Mucosa of descending colon (tissue), 3 donors: ENCODE results near the gene MAML3. TPM values are rescaled to one million over a fixed set of nuclear protein-coding genes. Genes with fewer than 3 reads are reported as not detected.

Experiments
- ATAC-seq: fragments of 200-7000 bp; cut with Tn5 transposase; one replicate; pipeline ENCODE4 v1.9.1; 2020; ENCODE audit warnings: mild to moderate bottlenecking, moderate library complexity
- DNase-seq, 3 donors: peaks; one replicate each; pipeline ENCODE4 v3.0.0-alpha.2; 2020
- H3K36me3 ChIP-seq: fragments of 200-600 bp; one replicate; pipeline ENCODE4 v1.8.0; 2021; ENCODE audit warnings: low read depth, mild to moderate bottlenecking
- H3K4me1 ChIP-seq: fragments of 200-600 bp; one replicate; pipeline ENCODE4 v1.8.0; 2021; ENCODE audit warnings: low read depth, mild to moderate bottlenecking
- H3K4me3 ChIP-seq: fragments of 200-600 bp; one replicate; pipeline ENCODE4 v1.8.0; 2021; ENCODE audit warnings: mild to moderate bottlenecking
- H3K9me3 ChIP-seq: fragments of 200-600 bp; one replicate; pipeline ENCODE4 v1.8.0; 2021; ENCODE audit warnings: mild to moderate bottlenecking
- intact Hi-C, 2 donors: fragments of 100-400 bp; cut with DNase I in 1 of 2; cut with micrococcal nuclease in 1 of 2; formaldehyde crosslinking; loops; one replicate each; pipeline versions ENCODE4 v1.11.0 to v1.11.1; 2022; cut with DNase I, micrococcal nuclease
- total RNA-seq, 3 donors: library from RNA; stranded (reverse); fragmentation: NEBNext Ultra II Directional in 2 of 3; extraction: Animal tissue kit (Norgen Biotek cat#: 25700) in 2 of 3; gene quantifications; one replicate each; pipeline versions ENCODE4 v1.2.1 to v1.2.4, GENCODE V29; 2021 to 2023
- TF ChIP-seq, protein P1 (sequence below): fragments of 200-600 bp; IDR thresholded peaks from one replicate; pipeline ENCODE4 v1.8.0; 2022; ENCODE audit warnings: antibody characterized with exemption, mild to moderate bottlenecking
- donor health status: DM: no; HTN: no; CAD: no; lungs with moderate emphysema.
- donor health status: DM: no; HTN: no; CAD: no.
- donor health status: DM: no; HTN: yes; CAD: no.

MAML3 gene
- total RNA-seq, 3 donors from 2014 or later, result 10.4 to 23.5 (median 14.8) TPM

DNA sequence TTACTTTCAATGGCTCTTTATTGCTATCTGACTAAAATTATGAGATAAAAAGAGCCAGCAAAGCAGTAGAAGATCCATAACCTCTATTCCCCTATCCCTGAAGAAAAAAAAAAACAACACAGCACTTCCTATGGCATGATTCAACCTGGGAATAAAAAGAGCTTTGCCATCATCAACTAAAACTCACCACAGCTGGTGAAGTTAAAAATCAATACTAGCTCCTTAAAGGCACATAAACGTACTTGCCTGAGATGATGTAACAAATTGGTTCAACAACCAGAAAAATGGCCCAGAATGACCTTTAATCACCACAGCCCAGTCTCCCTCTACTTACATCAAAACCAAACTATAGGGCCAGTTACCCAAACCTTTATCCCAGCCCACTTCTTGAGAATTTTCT lies 153.8 kb downstream of the MAML3 start:
- H3K9me3 ChIP-seq, result no peaks in the 10 kb centered on the region
- DNase-seq (no peak), ATAC-seq (no peak)
- TF ChIP-seq, protein P1, sequence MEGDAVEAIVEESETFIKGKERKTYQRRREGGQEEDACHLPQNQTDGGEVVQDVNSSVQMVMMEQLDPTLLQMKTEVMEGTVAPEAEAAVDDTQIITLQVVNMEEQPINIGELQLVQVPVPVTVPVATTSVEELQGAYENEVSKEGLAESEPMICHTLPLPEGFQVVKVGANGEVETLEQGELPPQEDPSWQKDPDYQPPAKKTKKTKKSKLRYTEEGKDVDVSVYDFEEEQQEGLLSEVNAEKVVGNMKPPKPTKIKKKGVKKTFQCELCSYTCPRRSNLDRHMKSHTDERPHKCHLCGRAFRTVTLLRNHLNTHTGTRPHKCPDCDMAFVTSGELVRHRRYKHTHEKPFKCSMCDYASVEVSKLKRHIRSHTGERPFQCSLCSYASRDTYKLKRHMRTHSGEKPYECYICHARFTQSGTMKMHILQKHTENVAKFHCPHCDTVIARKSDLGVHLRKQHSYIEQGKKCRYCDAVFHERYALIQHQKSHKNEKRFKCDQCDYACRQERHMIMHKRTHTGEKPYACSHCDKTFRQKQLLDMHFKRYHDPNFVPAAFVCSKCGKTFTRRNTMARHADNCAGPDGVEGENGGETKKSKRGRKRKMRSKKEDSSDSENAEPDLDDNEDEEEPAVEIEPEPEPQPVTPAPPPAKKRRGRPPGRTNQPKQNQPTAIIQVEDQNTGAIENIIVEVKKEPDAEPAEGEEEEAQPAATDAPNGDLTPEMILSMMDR, result no peak
- H3K36me3 ChIP-seq, result no peaks in the 10 kb centered on the region
- no peaks in the 10 kb centered on the region for H3K4me1 ChIP-seq
- H3K4me3 ChIP-seq, result no peak overlapping the region
- intact Hi-C loops, result no loop called here

DNA sequence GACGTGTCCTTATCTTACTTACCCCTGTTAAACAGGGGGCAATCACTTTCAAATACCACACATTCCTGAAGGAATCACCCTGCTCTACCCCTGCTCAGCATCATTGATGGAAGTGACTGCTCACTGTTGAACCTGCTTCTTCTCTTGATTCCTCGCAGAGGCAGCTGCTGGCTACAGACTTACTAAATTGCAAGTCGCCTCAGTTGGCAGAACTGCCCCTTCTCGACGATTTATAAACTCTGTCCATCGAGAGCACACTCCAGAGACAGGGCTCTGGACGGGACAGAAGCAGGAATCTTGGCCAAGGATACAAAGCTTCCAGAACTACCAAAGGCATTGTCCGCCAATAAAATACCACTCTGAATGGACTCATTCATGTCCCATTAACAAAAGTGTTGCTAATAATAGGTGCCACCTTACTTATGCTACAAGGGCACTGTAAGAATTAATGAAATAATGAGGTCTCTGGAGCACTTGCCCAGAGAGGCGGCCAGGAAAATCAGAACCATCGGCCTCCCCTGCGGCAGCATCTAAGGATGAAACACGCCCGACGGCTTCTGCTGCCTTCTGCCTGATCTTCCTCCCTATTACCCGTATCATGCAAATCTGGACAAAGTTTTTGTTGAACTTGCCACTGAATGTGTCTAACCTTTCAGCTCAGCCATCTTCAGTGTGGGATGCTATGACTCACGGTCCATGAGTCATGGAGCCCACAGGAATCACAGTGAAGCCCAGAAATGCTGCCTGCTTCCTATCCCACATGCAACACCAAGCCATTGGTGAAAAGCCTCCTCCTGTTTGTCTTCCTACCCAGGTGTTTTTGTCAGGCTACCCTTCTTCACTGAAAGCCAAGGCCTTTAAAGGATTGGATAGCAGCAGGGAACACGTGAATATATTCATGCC lies 164.9 kb downstream of the MAML3 start:
- TF ChIP-seq, protein P1, result no peak
- DNase-seq (no peak), ATAC-seq (peak; percentile 62)
- Histone ChIP-seq H3K9me3 (no peaks in the 10 kb centered on the region), H3K36me3 (no peaks in the 10 kb centered on the region), H3K4me1 (no peaks in the 10 kb centered on the region), H3K4me3 (no peak overlapping the region)
- intact Hi-C loops, result no loop called here

DNA sequence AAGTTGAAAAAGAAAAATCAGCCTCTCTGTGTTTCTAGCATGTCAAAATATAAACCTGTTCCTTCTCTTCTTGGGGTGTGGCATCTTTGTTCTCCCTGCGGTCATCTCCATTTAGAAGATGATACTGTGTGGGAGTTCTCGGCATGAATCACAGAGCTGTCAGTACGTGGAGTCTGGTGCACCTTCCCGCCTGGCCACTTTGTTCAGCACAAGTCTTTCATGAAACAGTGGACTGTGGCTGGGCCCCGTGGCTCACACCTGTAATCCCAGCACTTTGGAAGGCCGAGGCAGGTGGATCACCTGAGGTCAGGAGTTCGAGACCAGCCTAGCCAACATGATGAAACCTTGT lies 166.5 kb downstream of the MAML3 start:
- no peak for ATAC-seq
- H3K9me3 ChIP-seq, result no peaks in the 10 kb centered on the region
- no peaks in the 10 kb centered on the region for H3K36me3 ChIP-seq
- no peak for DNase-seq
- no peak overlapping the region for H3K4me3 ChIP-seq
- H3K4me1 ChIP-seq, result no peaks in the 10 kb centered on the region
- TF ChIP-seq, protein P1, result no peak
- intact Hi-C loops, result no loop called here

DNA sequence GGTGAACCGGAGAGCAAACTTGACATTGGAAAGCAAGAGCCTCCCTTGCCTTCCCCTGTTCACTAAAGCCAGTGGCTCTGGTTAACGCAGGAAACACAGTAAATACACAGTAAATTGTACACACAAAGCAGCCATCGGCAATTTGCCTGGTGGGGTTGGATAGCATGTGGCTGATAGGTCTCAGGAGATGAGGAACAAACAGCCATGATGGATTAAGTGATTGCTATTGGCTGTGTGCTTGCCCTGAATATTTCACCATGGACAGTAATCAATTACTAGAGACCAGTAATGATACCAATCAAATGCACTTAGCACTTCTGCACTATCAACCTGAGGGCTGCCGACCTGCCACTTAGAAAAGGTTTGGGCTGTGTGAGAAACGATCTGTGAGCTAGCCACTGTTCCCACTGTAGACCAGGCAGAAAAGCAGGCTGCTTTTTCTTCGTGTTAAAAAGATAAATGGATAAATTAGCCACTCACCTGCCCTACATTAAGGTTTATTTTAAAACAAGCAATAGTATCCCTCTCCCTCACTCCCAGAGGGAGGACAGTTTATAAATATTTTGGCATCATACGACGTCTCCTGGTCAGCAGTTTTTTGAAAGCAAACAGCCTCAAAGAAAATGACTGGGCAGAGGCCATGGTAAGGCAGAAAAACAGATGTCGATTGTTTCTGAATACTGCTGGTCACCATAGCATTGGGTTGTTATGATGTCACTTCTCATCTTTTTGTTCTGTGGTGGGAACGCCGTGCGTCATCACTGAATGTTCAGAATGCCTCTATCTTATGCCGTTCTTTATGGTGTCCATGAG lies 167.1 kb downstream of the MAML3 start:
- Histone ChIP-seq H3K4me1 (no peaks in the 10 kb centered on the region), H3K4me3 (no peak overlapping the region), H3K9me3 (no peaks in the 10 kb centered on the region), H3K36me3 (no peaks in the 10 kb centered on the region)
- intact Hi-C loops, result no loop called here
- ATAC-seq, result no peak
- no peak for DNase-seq
- TF ChIP-seq, protein P1, result no peak

DNA sequence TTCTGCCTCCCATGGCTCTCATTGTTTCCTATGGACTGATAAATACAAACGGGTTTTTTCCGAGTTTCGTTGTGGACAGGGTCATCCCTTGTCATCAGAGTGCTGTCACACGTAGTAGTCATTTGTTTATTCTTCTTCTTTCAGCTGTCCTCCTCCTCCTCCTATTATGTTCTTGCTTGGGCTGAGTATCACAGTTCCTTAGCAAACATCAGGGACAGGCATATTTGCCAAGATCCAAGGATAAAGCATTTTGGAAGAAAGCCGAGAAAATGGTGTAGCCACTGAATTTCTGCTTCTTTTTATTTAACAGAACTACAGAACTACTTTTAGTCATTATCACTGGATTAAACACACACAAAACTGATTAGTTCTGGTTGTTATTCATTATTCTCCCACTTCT lies 167.9 kb downstream of the MAML3 start:
- Histone ChIP-seq H3K4me3 (no peak overlapping the region), H3K36me3 (no peaks in the 10 kb centered on the region), H3K9me3 (no peaks in the 10 kb centered on the region), H3K4me1 (no peaks in the 10 kb centered on the region)
- DNase-seq, result no peak
- TF ChIP-seq, protein P1, result no peak
- intact Hi-C loops, result no loop called here
- ATAC-seq, result no peak
